ENCODE measurements around the gene RAB31. TPM values are rescaled to one million over a fixed set of nuclear protein-coding genes. Genes with fewer than 3 reads are reported as not detected.

RAB31 gene
- total and polyA plus RNA-seq, 10 donors, result 12.3 to 112 (median 72.6) TPM

- 73 to 86% (median 82%) methylated on average over 19 of the region's 19 CpGs for WGBS, 5 donors
- TF ChIP-seq, protein P1, sequence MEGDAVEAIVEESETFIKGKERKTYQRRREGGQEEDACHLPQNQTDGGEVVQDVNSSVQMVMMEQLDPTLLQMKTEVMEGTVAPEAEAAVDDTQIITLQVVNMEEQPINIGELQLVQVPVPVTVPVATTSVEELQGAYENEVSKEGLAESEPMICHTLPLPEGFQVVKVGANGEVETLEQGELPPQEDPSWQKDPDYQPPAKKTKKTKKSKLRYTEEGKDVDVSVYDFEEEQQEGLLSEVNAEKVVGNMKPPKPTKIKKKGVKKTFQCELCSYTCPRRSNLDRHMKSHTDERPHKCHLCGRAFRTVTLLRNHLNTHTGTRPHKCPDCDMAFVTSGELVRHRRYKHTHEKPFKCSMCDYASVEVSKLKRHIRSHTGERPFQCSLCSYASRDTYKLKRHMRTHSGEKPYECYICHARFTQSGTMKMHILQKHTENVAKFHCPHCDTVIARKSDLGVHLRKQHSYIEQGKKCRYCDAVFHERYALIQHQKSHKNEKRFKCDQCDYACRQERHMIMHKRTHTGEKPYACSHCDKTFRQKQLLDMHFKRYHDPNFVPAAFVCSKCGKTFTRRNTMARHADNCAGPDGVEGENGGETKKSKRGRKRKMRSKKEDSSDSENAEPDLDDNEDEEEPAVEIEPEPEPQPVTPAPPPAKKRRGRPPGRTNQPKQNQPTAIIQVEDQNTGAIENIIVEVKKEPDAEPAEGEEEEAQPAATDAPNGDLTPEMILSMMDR (IDR thresholded peaks at IDR 0.05 in 8 of 11, conservative IDR thresholded peaks at IDR 0.05 in 3 of 11), result no peak
- TF ChIP-seq POLR2A (IDR thresholded peaks at IDR 0.05) (no peak), POLR2AphosphoS5 (IDR thresholded peaks at IDR 0.05) (no peak)
- H3K27me3 ChIP-seq (replicated peaks in 1 of 7), result peaks cover 0 to 9% (median 0%) of the 10 kb centered on the region in 7 donors
- no peak overlapping the region for H3K4me3 ChIP-seq
- H3K4me1 ChIP-seq, result peaks cover 0 to 22% (median 12%) of the 10 kb centered on the region in 6 donors
- intact Hi-C loops (cut with DNase I; ENCODE audit: low total_unique reads), result no loop called here
- no peak overlapping the region for H3K27ac ChIP-seq
- H3K9me3 ChIP-seq, result no peaks in the 10 kb centered on the region
- DNase-seq, result no peak
- no peaks in the 10 kb centered on the region for H3K36me3 ChIP-seq
Measured at GRCh38 chr18:9688036-9688741, 19.9 kb upstream of the RAB31 start.

- H3K9me3 ChIP-seq, result no peaks in the 10 kb centered on the region
- H3K27ac ChIP-seq, result no peak overlapping the region
- H3K27me3 ChIP-seq (replicated peaks in 1 of 7), result peaks cover 0 to 9% (median 0%) of the 10 kb centered on the region in 7 donors
- WGBS, 5 donors, result 90 to 96% (median 93%) methylated on average over 3 of the region's 3 CpGs
- peaks cover 0 to 16% (median 9%) of the 10 kb centered on the region in 6 donors for H3K4me1 ChIP-seq
- no peaks in the 10 kb centered on the region for H3K36me3 ChIP-seq
- intact Hi-C loops (cut with DNase I; ENCODE audit: low total_unique reads), result no loop called here
- H3K4me3 ChIP-seq, result no peak overlapping the region
- DNase-seq, result no peak
- TF ChIP-seq, protein P1 (IDR thresholded peaks at IDR 0.05 in 8 of 11, conservative IDR thresholded peaks at IDR 0.05 in 3 of 11), result no peak
- no peak for TF ChIP-seq POLR2A (IDR thresholded peaks at IDR 0.05)
- TF ChIP-seq POLR2AphosphoS5 (IDR thresholded peaks at IDR 0.05), result no peak
Measured at GRCh38 chr18:9689253-9689652, 18.8 kb upstream of the RAB31 start.

DNA sequence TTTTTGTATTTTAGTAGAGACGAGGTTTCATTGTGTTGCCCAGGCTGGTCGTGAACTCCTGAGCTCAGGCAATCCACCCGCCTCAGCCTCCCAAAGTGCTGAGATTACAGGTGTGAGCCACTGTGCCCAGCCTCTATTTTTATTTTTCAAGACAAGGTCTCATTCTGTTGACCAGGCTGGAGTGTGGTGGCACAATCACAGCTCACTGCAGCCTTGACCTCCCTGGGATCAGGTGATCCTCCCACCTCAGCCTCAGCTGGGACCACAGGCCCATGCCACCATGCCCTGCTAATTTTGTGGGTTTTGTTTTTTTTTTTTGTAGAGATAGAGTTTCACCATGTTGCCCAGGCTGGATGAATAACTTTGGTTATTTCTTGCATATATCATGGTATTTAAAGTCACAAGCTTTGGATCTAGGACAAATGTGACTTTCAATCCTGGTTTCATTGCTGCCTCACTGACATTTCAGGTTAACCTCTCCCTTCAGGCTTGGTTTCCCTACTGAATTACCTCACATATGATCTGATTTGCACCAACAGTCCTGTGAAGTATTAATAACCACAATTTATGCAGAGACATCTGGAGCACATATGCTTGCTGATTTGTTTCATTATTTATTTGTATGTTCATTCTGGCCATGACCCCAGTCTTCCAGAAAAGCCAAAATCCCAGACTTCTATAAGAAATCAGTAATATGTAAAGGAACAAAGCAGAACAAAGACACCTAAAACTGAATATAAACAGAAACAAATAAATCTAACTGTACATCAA, 17.5 kb upstream of the RAB31 start:
- Histone ChIP-seq H3K36me3 (no peaks in the 10 kb centered on the region), H3K9me3 (no peaks in the 10 kb centered on the region), H3K27me3 (replicated peaks in 1 of 7) (peaks cover 0 to 3% (median 0%) of the 10 kb centered on the region in 7 donors), H3K4me1 (peaks cover 0 to 8% (median 2%) of the 10 kb centered on the region in 6 donors), H3K4me3 (no peak overlapping the region), H3K27ac (no peak overlapping the region)
- TF ChIP-seq POLR2A (IDR thresholded peaks at IDR 0.05), result no peak
- no peak for TF ChIP-seq POLR2AphosphoS5 (IDR thresholded peaks at IDR 0.05)
- TF ChIP-seq, protein P1 (IDR thresholded peaks at IDR 0.05 in 8 of 11, conservative IDR thresholded peaks at IDR 0.05 in 3 of 11), result no peak
- no peak for DNase-seq
- intact Hi-C loops (cut with DNase I; ENCODE audit: low total_unique reads), result no loop called here
- WGBS, 5 donors, result 86 to 98% (median 93%) methylated on average over 3 of the region's 3 CpGs

GRCh38 chr18:9691235-9691634, 16.9 kb upstream of the RAB31 start:
- Histone ChIP-seq H3K36me3 (no peaks in the 10 kb centered on the region), H3K27ac (no peak overlapping the region), H3K4me3 (no peak overlapping the region), H3K27me3 (replicated peaks in 1 of 7) (no peaks in the 10 kb centered on the region), H3K9me3 (no peaks in the 10 kb centered on the region), H3K4me1 (peaks cover 0 to 12% (median 4%) of the 10 kb centered on the region in 6 donors)
- no peak for TF ChIP-seq POLR2A (IDR thresholded peaks at IDR 0.05)
- TF ChIP-seq POLR2AphosphoS5 (IDR thresholded peaks at IDR 0.05), result no peak
- TF ChIP-seq, protein P1 (IDR thresholded peaks at IDR 0.05 in 8 of 11, conservative IDR thresholded peaks at IDR 0.05 in 3 of 11), result no peak
- WGBS, 5 donors, result 66 to 84% (median 67%) methylated on average over 1 of the region's 1 CpG
- no peak for DNase-seq
- intact Hi-C loops (cut with DNase I; ENCODE audit: low total_unique reads), result no loop called here
